Stromal cell of bone marrow (primary cell): Measurements from ENCODE around the gene FCRL4.

Experiments used
- DNase-seq: peaks from one replicate; pipeline ENCODE4 v3.0.0-alpha.2; 2012; ENCODE audit warnings: low read depth

Gene FCRL4

DNA sequence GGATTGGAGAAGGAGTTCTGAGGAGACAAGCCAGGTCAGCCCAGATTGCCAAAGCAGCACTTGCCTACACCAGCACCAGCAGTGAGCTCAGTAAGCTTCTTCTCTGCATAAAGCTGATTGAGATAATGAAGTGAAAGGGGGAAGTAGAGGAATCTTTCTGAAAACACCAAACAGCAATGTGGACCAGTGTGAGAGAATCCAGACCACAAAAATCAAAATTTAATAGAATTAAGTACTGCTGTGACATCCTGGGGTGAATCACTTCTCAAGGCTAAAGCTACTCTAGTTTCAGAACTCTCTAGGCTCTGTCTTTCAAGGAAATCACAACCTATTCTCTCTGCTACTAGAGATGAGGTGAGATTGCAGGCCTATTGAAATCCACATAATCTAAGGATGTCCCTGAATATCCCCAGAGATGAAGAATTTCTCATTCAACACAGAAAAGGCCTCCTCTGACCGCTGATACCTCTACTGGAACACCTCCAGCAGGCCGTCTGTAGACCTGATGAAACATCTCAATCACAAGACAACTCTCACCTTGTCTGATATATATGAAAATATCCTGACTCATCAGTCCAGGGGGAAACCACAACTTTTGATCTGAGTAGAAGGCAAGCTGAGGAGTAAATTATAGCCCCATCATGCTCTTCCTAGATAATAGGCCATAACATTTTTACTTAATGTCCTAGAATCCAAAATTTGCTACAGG is at the start of gene FCRL4:
FCRL4 (minus strand) TSS at position 127 of the 709 bp plus-strand sequence. CDS start 141 bp downstream, outside the sequence.
- no peak for DNase-seq

DNA sequence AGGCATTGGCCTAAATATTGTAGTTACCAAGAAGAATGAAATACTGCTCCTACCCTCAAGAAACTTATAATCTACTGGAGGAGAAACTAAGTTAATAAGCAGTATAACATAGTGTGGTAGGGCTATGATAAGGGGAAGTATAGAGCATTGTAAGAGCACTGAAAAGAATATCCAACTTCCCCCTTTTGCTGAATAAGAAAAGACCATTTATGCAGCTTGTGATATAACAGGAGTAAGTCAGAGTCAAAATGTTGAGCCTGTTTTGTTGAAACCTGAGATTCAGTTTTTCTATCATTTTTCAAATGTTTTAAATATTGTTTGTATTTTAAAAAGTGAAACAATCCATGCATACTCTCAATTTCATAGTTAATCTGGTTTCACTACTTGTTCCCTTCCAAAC is 48.3 kb upstream of the FCRL4 start:
- no peak for DNase-seq

GRCh38 chr1:157641177-157641576 is 43.3 kb upstream of the FCRL4 start:
- no peak for DNase-seq

DNA sequence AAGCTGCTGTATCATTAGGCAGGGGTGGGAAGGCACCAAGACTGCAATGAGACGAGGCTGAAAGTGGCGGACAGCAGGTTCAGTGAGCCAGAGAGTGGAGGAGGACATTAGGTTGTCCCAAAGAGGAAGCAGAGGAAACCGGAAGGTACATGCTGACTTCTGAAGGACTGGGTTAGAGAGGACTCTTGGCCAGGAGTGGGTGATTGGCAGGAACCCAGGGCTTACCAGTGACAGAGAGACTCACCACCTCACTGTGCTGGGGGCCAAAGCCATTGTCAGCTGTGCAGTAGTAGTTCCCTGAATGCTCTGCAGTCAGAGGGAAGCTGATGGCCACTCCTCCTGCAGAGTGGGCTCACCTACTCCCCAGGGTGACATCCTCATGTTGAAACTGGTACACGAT is 41.9 kb upstream of the FCRL4 start:
- DNase-seq: no peak

GRCh38 chr1:157628773-157629172 is 30.9 kb upstream of the FCRL4 start:
- DNase-seq: no peak

DNA sequence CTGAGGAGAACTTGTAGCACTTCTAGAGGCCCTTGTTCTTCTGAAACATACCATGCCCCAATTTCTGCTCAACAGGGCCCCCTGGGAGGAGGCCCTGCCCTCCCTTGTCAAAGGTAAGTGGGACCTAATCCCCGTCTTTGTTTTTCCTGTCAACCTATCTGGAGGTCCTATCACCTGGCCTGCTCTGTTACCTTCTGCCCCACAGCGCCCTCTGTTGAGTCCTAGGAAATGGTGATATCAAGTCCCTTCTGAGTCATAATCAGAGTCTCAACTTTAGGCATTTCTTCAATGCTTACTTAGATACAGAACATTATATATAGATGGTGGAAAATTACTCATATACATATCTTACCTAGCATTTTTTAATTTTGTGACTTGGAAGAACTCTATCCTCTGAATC is 28.2 kb upstream of the FCRL4 start:
- DNase-seq: no peak

DNA sequence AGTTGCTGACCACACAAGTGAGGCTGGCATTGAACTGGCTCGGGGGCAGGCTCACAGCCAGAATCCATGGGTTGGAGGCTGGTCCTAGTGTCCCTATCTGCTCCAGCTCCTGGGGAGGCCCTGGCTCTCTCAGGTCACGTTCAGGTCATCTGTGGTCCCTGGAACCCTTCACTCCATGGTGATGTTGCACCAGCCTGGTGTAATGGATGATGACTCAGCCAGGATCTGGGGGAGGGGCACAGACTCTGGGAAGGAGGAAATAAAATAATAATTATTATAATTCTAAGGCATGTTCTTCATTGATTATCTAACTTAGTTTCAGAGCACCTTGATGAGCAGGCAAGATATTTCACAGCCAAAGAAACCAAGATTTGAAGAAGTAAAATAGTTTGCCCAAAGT is 26.6 kb upstream of the FCRL4 start:
- DNase-seq: no peak

DNA sequence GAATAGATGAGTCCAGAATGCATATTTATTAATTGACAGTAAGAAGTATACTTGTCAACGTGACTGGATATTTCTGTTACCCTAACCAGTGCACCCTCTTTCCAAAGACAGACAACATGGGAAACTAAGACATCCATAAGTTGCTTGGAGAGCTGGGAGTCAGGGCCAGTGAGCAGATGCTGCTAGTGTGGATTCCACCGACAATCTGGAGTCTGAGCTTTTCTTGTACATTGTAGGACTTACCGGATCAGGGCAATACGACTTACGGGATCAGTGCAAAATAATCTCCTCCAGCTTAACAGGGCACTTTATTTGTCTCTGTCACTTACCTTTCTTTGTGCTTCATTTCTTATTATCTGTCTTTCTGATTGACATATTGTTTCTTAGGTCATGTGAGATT is 24.6 kb upstream of the FCRL4 start:
- DNase-seq: no peak

DNA sequence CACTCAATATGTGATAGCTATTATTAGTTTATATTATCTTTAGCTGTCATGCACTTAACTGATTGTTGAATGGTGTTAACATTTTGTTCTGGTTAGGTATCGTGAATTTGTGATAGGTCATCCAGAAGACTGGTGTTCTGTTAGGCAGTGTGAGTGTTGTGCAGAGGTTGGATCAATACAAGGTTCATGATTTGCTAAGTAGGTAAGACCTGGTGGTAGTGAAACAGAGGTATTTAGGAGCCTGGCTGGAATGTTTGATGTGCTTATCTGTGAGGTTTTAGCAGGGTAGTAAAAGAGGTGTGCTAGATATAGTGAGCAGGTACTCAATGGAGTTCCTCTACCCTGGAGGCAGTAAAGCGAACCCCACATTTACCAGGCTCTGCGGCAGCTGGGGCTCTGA is 20.3 kb upstream of the FCRL4 start:
- DNase-seq: no peak

DNA sequence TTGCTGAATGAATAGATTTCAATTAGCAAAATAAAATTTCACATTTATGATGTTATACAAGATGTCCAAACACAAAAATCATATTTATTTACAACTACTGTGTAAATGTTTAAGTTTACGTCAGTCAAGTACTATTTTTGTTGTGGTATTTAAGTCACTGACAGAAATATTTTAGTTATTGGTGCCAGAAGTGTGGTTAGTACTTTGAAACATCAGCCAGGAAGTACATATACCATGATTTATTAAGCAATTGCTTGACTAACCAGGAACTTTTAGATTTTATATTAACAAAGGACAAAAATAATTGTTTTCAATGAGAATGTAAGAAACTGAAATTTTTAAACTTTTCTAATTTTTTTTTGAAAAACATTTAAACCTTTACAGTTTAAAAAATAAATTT is 2.4 kb upstream of the FCRL4 start:
- no peak for DNase-seq

DNA sequence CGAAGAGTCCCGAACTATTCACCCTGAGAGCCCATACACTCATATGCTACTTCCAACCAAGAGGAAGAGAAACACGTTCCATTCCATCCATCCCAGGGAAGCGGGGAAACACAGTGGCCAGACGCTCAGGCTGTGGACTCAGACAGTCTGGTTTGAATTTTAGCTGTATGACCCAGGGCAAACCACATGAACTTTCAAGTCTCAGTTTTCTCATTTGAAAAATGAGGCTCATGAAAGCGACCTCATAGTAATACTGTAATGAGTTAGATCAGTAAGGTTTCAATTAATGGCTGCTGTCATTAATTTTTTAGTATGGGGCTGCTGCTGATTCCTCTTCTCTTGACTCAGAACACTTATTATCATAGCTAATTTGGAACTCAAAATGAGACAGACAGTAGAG is 1.5 kb downstream of the FCRL4 start:
- no peak for DNase-seq

GRCh38 chr1:157595356-157595755 is 2.5 kb downstream of the FCRL4 start:
- no peak for DNase-seq

GRCh38 chr1:157585984-157586383 is 11.9 kb downstream of the FCRL4 start:
- no peak for DNase-seq

DNA sequence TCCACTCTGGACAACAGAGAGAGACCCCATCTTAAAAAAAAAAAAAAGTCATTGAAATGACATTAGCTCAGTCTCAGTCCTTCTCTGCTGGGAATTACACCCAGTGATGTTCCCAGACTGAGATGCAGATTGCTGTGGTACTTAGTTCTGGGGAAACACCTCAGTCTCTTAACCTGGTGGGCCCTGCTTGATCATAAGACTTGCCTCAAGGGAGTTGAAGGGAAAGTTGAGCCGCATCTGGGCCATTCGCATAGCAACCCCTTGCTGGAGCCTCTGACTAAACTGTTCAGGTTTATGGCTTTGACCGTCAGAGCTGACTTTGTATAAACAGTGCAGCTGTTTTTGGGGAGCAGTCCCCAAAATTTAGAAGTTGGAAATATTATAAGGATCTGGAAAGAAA is 13.4 kb downstream of the FCRL4 start:
- DNase-seq: no peak

- DNase-seq: no peak
Observed at GRCh38 chr1:157580828-157581210, 17.1 kb downstream of the FCRL4 start.

GRCh38 chr1:157580179-157580827 is 17.6 kb downstream of the FCRL4 start:
- DNase-seq: peak; percentile 13

DNA sequence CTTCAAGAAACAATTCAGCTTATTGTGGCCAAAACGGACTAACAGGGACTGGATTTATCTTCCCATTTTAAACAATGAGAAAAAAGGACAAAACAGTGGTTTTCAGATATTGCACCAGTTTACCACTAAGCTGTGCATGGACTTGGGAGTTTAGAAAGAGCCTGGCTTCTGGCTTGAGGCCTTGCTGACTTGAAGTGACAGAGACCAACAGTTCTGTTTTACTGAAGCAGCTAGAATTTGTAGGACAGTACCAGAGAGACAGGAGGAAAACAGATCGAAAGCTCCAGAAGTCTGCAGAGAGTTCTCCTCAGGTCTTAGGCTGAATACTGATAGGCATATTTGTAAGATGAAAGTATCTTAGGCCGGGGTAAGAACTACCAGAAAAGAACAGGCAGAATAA is 20.5 kb downstream of the FCRL4 start:
- no peak for DNase-seq

- DNase-seq: no peak
Observed at GRCh38 chr1:157575744-157576143, 22.1 kb downstream of the FCRL4 start.

DNA sequence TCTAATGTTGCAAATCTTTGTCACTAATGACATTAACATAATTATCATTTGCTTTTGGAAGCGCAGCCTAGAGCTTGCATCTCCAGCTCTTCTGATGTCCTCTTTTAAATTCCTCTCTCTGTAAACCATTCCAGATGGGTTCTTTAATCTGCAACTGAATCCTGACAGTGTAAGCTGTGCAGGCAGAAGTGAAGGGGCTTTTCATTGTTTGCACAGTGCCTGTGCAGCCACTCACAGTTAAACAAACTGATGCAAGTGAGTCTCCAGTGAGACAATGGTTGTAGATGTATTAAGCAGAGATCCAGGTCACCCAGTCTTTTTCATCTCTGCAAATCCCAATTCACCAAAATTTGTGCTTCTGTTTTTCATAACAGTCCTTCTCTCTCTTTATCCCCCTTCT is 23.0 kb downstream of the FCRL4 start:
- no peak for DNase-seq

- no peak for DNase-seq
Observed at GRCh38 chr1:157566484-157567300, 31.2 kb downstream of the FCRL4 start.

- DNase-seq: no peak
Observed at GRCh38 chr1:157562515-157562914, 35.4 kb downstream of the FCRL4 start.

DNA sequence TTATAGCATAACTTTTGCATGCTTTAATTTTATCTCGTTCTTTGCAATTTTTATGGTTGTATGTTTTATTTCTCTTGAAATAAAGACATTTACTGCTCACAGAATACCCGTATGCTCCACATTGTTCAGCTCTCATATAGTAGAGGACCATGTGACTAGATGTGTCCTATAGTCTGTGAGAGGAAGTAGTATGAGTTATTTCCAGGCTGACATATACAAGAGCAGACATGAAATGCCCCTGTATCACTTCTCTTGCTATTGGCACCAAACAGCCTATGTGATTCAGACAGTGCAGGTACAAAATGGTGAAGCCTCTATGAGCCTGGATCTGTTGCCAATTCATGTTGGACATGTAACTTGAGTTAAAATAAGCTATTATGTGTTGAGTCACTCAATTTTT is 39.8 kb downstream of the FCRL4 start:
- DNase-seq: no peak
